Lower leg skin (tissue), 4 donors: ENCODE results near the gene OTOP3. TPM values are rescaled to one million over a fixed set of nuclear protein-coding genes. Genes with fewer than 3 reads are reported as not detected.

Experiments
- DNase-seq, 2 donors: peaks; one replicate each; pipeline ENCODE4 v3.0.0-alpha.2; 2019; ENCODE audit warnings: low spot score in 2 of 2
- H3K4me3 ChIP-seq: fragments of 200-600 bp; sonication (generic); 2 replicates; pipeline ENCODE4 v1.5.1; 2017; ENCODE audit warnings: mild to moderate bottlenecking, low read depth; ENCODE audit not compliant: poor library complexity, severe bottlenecking
- POLR2A ChIP-seq, 2 donors: fragments of 450-650 bp; IDR thresholded peaks; one replicate each; pipeline ENCODE4 v1.6.1; 2016 to 2017; ENCODE audit warnings: antibody characterized with exemption in 2 of 2, mild to moderate bottlenecking in 1 of 2, moderate library complexity in 1 of 2
- WGBS, 2 donors: methylation state at CpG; one replicate each; pipeline ENCODE4 v1.1.5; 2018; 5-methylcytosine and 5-hydroxymethylcytosine counted together
- intact Hi-C: fragments of 100-400 bp; cut with DNase I; formaldehyde crosslinking; loops from one replicate; pipeline ENCODE4 v1.15.0; 2023; ENCODE audit warnings: low total_unique reads
- total RNA-seq, 4 donors: library from RNA; depleted of rRNA; stranded (reverse); fragments of >200 nt; gene quantifications; one replicate each; pipeline ENCODE4 v1.1.0, GENCODE V29; 2016
- TF ChIP-seq, protein P1 (sequence below), 3 donors: fragments of 450-650 bp; IDR thresholded peaks; one replicate each; pipeline ENCODE4 v1.5.1; 2016; ENCODE audit warnings: antibody characterized with exemption in 3 of 3, mild to moderate bottlenecking in 3 of 3, moderate library complexity in 2 of 3

Gene OTOP3
- total RNA-seq, 4 donors from 2014 or later = 0.64 to 2.3 (median 1.1) TPM; not detected in 1

DNA sequence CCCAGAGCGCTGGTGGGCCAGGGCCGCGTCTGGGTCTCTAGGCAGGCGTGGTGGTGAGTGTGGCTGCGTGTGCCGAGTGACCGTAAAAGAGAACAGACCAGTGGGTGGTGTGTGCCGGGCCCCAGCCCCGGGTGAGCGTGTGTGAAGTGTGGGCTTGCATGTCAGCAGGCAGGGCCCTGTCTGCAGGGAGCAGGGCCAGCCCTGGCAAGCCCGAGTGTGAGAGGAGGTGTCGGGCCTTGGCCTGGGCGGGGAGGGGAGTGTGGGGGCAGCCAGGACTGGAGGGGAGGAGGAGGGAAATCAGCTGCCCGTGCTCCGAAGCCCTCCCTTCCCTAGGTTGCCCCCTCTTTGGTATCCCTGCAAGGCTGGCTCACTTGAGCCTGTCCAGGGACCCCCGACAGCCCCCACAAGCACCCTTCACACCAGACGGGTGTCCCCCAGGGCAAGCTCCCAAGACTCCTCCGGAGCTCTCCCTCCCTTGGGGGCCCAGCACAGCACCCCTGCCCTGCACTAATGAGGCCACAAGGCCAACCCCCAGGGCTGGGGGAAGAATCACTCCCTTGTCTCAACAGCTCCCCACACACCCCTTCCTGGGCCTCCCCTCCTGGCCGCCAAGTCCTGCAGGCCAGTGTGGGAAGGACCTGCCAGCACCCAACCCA is 14.5 kb upstream of the OTOP3 start:
- no peak for TF ChIP-seq POLR2A (IDR thresholded peaks at IDR 0.05)
- TF ChIP-seq, protein P1, sequence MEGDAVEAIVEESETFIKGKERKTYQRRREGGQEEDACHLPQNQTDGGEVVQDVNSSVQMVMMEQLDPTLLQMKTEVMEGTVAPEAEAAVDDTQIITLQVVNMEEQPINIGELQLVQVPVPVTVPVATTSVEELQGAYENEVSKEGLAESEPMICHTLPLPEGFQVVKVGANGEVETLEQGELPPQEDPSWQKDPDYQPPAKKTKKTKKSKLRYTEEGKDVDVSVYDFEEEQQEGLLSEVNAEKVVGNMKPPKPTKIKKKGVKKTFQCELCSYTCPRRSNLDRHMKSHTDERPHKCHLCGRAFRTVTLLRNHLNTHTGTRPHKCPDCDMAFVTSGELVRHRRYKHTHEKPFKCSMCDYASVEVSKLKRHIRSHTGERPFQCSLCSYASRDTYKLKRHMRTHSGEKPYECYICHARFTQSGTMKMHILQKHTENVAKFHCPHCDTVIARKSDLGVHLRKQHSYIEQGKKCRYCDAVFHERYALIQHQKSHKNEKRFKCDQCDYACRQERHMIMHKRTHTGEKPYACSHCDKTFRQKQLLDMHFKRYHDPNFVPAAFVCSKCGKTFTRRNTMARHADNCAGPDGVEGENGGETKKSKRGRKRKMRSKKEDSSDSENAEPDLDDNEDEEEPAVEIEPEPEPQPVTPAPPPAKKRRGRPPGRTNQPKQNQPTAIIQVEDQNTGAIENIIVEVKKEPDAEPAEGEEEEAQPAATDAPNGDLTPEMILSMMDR (IDR thresholded peaks at IDR 0.05) = no peak
- WGBS, 2 donors = 30 to 36% methylated on average over 19 of the region's 19 CpGs
- no peak overlapping the region for H3K4me3 ChIP-seq
- intact Hi-C loops = no loop called here
- no peak for DNase-seq

DNA sequence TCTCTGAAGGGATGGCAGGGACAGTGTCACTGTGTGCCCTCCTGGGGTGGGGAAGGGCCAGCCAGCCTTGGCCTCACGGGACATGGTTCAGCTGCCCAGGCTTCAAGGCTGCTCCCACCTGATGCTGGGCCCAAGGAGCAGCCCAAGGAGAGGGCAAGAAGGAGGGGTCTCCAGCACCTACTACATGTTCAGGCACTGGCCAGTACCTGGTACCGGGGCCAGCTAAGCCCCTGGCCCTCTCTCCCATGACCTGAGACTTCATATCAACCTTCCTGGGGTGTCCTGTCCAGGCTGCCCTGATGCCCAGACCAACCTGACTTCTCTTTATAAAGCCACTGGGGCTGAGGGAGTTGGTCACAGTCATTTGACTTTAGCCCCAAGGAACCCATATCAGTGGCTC is 13.9 kb upstream of the OTOP3 start:
- intact Hi-C loops = loop anchor here (2.0 kb wide), 1 partner anchor 37 kb away; no protein-coding TSS in a partner anchor

DNA sequence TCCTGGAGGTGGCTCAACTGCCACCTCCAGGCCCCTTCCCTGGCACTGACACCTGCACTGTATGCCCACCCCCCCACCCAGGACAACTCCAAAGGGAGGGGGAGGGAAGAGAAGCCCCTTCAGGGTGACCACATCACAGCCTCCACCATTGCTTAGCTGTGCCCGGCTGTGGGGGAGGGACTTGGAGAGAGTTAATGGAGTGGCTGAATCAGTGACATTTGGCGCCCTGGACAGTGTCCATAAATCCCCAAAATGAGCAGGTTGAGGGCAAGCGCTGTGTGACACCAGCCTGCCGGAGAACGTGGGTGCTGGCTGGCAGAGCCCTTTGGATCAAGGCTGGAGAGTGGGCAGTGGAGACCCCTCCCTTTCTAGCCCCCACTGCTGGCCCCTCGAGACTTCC is 13.5 kb upstream of the OTOP3 start:
- no peak for DNase-seq
- WGBS, 2 donors = 50 to 54% methylated on average over 5 of the region's 6 CpGs
- intact Hi-C loops = loop anchor here (2.0 kb wide), 1 partner anchor 37 kb away; no protein-coding TSS in a partner anchor
- TF ChIP-seq, protein P1 (IDR thresholded peaks at IDR 0.05) = no peak
- no peak for TF ChIP-seq POLR2A (IDR thresholded peaks at IDR 0.05)
- H3K4me3 ChIP-seq = no peak overlapping the region

More for the DNA sequence above, 13.9 kb upstream of the OTOP3 start:
- 95% methylated on average over 2 of the region's 2 CpGs; no CpG with 5 or more reads in 1 of the 2 donors for WGBS, 2 donors
- no peak overlapping the region for H3K4me3 ChIP-seq
- no peak for DNase-seq
- TF ChIP-seq, protein P1 (IDR thresholded peaks at IDR 0.05) = no peak
- TF ChIP-seq POLR2A (IDR thresholded peaks at IDR 0.05) = no peak

DNA sequence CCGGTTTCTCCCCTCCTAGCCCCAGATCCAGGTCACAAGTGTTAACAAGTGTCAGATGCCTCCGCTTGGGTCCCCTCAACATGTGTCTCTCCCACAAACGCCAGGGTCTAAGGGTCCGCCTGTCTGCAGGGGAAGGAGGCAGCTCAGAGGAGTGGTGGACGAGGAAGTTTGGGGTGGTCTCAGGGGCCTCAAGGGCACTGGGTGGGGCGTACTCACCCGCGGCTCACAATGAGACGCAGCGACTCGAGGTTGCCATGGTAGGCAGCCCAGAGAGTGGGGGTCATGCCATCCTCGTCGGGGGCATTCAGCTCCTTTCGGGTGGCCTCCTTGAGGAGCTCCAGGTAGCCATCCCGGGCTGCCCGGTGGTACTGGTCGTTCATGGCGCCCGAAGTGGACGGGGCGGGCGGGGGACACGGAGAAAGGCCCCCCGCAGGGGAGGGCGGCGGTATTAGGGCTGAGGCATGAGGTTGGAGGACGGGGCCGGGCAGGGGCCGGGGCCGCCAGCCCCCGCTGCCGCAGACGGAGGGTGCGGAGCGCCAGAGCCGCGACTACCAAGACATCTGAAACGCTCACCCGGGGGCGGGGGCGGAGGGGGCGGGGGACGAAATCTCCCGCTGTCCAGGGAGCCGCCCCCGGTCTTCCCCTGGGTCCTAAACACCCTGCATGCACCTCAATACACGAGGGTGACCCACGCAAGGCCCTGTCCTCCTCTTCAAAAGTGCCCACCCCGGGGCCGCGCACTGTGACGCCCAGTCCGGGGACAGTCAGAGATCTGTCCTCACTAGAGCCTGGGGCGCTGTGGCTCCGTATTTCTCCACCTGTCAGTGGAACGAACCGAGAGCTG is 12.8 kb upstream of the OTOP3 start, which contains the start of gene USH1G:
USH1G (minus strand) TSS at position 562 of the 844 bp plus-strand sequence; CDS start at position 380, 182 bp downstream.
- intact Hi-C loops = loop anchor here (2.0 kb wide), 1 partner anchor 36 kb away; no protein-coding TSS in a partner anchor
- DNase-seq = no peak
- TF ChIP-seq, protein P1 (IDR thresholded peaks at IDR 0.05) = no peak
- TF ChIP-seq POLR2A (IDR thresholded peaks at IDR 0.05) = no peak
- peak within 1 kb of the TSS; percentile 13 for H3K4me3 ChIP-seq
- WGBS, 2 donors = 4 to 6% methylated on average over 24 of the region's 57 CpGs

DNA sequence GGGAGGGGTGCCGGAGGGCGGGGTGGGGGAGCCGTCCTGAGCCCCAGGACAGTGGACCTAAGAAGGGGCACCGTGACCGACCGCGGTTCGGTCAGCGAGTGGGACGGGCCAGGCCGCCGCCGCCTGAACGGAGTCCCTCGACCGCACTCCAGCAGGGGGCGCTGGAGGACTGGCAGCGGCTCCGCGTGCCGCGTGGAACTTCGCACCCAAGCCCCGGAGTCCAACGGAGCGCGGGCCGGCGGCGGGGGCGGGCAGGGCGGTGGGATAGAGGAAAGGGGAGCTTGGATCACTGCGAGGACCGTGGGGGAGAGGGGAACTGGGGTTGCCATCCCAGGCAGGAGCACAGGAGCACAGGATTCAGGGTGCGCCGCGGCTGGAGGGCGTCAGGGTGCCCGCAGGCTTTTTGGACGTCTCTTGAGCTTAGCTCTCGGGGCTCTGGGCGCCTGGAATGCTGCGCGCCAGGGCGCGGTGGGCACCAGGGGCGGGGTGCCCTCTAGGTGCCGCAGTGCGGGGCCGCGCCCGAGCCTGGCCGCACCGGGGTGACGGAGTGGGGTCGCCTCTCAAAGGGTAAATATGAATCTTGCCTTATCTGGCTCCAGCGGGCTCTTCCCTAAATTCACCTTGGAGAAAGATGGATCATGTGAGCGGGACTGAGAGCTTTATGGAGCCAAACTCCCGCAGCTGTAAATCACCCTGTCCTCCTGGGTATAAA is 12.0 kb upstream of the OTOP3 start:
- WGBS, 2 donors = 1 to 3% methylated on average over 18 to 28 of the region's 59 CpGs
- peak overlapping the region; percentile 13 for H3K4me3 ChIP-seq
- DNase-seq = peak; percentile 38 to 92
- TF ChIP-seq POLR2A (IDR thresholded peaks at IDR 0.05) = no peak
- TF ChIP-seq, protein P1 (IDR thresholded peaks at IDR 0.05) = no peak
- intact Hi-C loops = loop anchor here (2.0 kb wide), 1 partner anchor 35 kb away; no protein-coding TSS in a partner anchor
